DND-41 (cell line): ENCODE data around the gene KHSRP.

Experiments used
- ATAC-seq: fragments of 200-7000 bp; cut with Tn5 transposase; 3 replicates; pipeline ENCODE4 v1.9.1; 2021; ENCODE audit warnings: low read depth; ENCODE audit not compliant: insufficient read depth
- DNase-seq: peaks from one replicate; pipeline ENCODE4 v3.0.0-alpha.2; 2020
- H2AFZ ChIP-seq: 2 replicates; pipeline ENCODE4 v1.6.0; 2012; ENCODE audit warnings: low read depth, low read length
- H3K27ac ChIP-seq: 2 replicates; pipeline ENCODE4 v1.5.1; 2012; ENCODE audit warnings: low read length, inconsistent platforms
- H3K27me3 ChIP-seq: fragments of 200-600 bp; sonication (generic); 2 replicates; pipeline ENCODE4 v1.6.0; 2012; ENCODE audit warnings: low read length, mild to moderate bottlenecking, inconsistent platforms; ENCODE audit not compliant: insufficient read depth, poor library complexity
- H3K36me3 ChIP-seq: 2 replicates; pipeline ENCODE4 v1.5.1; 2012; ENCODE audit warnings: low read length, inconsistent platforms; ENCODE audit not compliant: insufficient read depth
- H3K4me1 ChIP-seq: 2 replicates; pipeline ENCODE4 v1.5.1; 2012; ENCODE audit warnings: mild to moderate bottlenecking, low read length; ENCODE audit not compliant: insufficient read depth
- H3K4me2 ChIP-seq: 2 replicates; pipeline ENCODE4 v1.6.0; 2012; ENCODE audit warnings: mild to moderate bottlenecking, moderate library complexity, low read length, inconsistent platforms; ENCODE audit not compliant: insufficient read depth
- H3K4me3 ChIP-seq, 2 experiments: fragments of 200-600 bp in 1 of 2; shearing (Covaris generic) in 1 of 2; 2 replicates each; pipeline ENCODE4 v1.5.1; 2012 to 2016; ENCODE audit warnings: inconsistent platforms in 2 of 2, low read length in 2 of 2, mild to moderate bottlenecking in 2 of 2, low read depth in 1 of 2, moderate library complexity in 1 of 2
- H3K79me2 ChIP-seq: 2 replicates; pipeline ENCODE4 v1.6.0; 2012; ENCODE audit warnings: low read length, inconsistent platforms; ENCODE audit not compliant: insufficient read depth
- H3K9ac ChIP-seq: 2 replicates; pipeline ENCODE4 v1.6.0; 2012; ENCODE audit warnings: low read depth, mild to moderate bottlenecking, inconsistent platforms, low read length, moderate library complexity
- H3K9me3 ChIP-seq: 2 replicates; pipeline ENCODE4 v1.5.1; 2012; ENCODE audit warnings: low read length, moderate library complexity, mild to moderate bottlenecking, inconsistent platforms; ENCODE audit not compliant: insufficient read depth, severe bottlenecking
- H4K20me1 ChIP-seq: 2 replicates; pipeline ENCODE4 v1.6.0; 2012; ENCODE audit warnings: low read length; ENCODE audit not compliant: insufficient read depth
- EZH2 ChIP-seq: IDR thresholded peaks from 3 replicates; pipeline ENCODE4 v1.6.1; 2012; ENCODE audit warnings: borderline replicate concordance, low read depth, mild to moderate bottlenecking, moderate library complexity, low read length, inconsistent platforms; ENCODE audit not compliant: severe bottlenecking
- TF ChIP-seq, protein P1 (sequence below): IDR thresholded peaks from 2 replicates; pipeline ENCODE4 v1.5.1; 2012; ENCODE audit warnings: borderline replicate concordance, low read length, moderate library complexity, mild to moderate bottlenecking; ENCODE audit not compliant: poor library complexity, severe bottlenecking; ENCODE audit errors: extremely low read depth

The KHSRP gene

DNA sequence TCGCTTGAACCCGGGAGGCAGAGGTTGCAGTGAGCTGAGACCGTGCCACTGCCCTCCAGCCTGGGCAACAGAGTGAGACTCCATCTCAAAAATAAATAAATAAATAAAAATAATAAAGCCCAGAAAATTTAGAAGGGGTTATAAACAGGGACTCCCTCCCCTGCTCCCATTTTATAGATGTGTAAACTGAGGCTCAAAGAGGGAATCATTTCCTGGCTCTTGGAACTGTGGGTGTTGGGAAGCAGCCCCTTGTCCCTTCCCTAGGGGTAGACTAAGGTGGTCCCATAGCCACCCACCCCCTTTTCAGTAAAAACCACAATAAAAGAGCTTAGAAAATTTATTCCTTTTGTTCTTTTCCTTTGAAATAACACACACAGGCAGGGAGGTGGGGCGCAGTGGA, 15.1 kb upstream of the KHSRP start:
- no peak for ATAC-seq

DNA sequence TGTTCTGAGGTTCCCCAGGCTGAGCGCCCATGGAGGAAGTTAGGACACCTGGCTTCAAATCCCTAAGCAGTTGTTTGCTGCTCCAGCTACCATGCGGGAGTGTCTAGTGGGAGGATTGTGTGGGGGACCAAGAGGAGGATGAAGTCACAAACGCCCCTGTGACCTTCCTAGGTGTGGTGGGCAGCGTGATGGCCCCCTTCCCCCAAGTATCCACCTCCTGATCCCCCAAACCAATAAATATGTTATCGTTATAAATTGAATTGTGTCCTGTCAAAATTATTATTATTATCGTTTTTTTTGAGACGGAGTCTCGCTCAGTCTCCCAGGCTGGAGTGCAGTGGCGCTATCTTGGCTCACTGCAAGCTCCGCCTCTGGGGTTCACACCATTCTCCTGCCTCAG, 9.1 kb upstream of the KHSRP start, which contains the start of gene SLC25A41:
SLC25A41 (minus strand) TSS at position 101 of the 400 bp plus-strand sequence; CDS start at position 31, 70 bp downstream.
- TF ChIP-seq, protein P1, sequence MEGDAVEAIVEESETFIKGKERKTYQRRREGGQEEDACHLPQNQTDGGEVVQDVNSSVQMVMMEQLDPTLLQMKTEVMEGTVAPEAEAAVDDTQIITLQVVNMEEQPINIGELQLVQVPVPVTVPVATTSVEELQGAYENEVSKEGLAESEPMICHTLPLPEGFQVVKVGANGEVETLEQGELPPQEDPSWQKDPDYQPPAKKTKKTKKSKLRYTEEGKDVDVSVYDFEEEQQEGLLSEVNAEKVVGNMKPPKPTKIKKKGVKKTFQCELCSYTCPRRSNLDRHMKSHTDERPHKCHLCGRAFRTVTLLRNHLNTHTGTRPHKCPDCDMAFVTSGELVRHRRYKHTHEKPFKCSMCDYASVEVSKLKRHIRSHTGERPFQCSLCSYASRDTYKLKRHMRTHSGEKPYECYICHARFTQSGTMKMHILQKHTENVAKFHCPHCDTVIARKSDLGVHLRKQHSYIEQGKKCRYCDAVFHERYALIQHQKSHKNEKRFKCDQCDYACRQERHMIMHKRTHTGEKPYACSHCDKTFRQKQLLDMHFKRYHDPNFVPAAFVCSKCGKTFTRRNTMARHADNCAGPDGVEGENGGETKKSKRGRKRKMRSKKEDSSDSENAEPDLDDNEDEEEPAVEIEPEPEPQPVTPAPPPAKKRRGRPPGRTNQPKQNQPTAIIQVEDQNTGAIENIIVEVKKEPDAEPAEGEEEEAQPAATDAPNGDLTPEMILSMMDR, result no peak
- TF ChIP-seq EZH2, result no peak
- Histone ChIP-seq H2AFZ (no peak within 1 kb of the TSS), H3K27me3 (no peaks in the 10 kb centered on the region), H3K4me1 (no peaks in the 10 kb centered on the region), H3K9ac (no peak within 1 kb of the TSS), H3K4me3 (no peak within 1 kb of the TSS), H3K9me3 (no peaks in the 10 kb centered on the region), H4K20me1 (no peaks in the 10 kb centered on the region), H3K36me3 (no peaks in the 10 kb centered on the region), H3K4me2 (no peak within 1 kb of the TSS), H3K27ac (no peak within 1 kb of the TSS), H3K79me2 (no peaks in the 10 kb centered on the region)
- DNase-seq, result no peak
- no peak for ATAC-seq

More for the DNA sequence above, 15.1 kb upstream of the KHSRP start:
- no peak for DNase-seq
- Histone ChIP-seq H3K4me3 (no peak overlapping the region), H3K9me3 (no peaks in the 10 kb centered on the region), H3K79me2 (no peaks in the 10 kb centered on the region), H3K27ac (no peak overlapping the region), H3K27me3 (no peaks in the 10 kb centered on the region), H3K4me1 (no peaks in the 10 kb centered on the region), H4K20me1 (peaks cover 2% of the 10 kb centered on the region; the same call in 1 of the 2 replicates), H2AFZ (no peak overlapping the region), H3K9ac (no peak overlapping the region), H3K4me2 (no peak overlapping the region), H3K36me3 (no peaks in the 10 kb centered on the region)
- TF ChIP-seq, protein P1, result no peak
- no peak for TF ChIP-seq EZH2

DNA sequence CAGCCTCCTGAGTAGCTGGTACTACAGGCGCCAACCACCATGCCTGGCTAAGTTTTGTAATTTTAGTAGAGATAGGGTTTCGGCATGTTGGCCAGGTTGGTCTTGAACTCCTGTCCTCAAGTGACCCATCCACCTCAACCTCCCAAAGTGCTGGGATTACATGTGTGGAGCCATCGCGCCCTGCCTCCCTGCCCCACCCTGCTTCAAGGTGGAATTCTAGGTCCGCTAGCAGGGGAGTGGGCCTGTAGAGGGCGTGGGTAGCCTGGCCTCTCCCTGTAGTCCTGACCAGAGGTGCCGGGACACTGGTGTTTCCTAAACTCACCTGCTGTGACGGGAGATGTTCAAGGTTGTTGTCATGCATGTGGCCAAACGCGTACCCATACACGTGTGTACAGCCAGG, 8.6 kb upstream of the KHSRP start:
- H3K9me3 ChIP-seq, result no peaks in the 10 kb centered on the region
- ATAC-seq (no peak), DNase-seq (no peak)
- no peaks in the 10 kb centered on the region for H3K36me3 ChIP-seq
- no peaks in the 10 kb centered on the region for H4K20me1 ChIP-seq
- TF ChIP-seq, protein P1, result no peak
- TF ChIP-seq EZH2, result no peak
- H3K4me3 ChIP-seq, result no peak overlapping the region
- H3K27me3 ChIP-seq, result no peaks in the 10 kb centered on the region
- no peaks in the 10 kb centered on the region for H3K79me2 ChIP-seq
- no peak overlapping the region for H3K27ac ChIP-seq
- no peak overlapping the region for H3K4me2 ChIP-seq
- H2AFZ ChIP-seq, result no peak overlapping the region
- H3K9ac ChIP-seq, result no peak overlapping the region
- H3K4me1 ChIP-seq, result no peaks in the 10 kb centered on the region

DNA sequence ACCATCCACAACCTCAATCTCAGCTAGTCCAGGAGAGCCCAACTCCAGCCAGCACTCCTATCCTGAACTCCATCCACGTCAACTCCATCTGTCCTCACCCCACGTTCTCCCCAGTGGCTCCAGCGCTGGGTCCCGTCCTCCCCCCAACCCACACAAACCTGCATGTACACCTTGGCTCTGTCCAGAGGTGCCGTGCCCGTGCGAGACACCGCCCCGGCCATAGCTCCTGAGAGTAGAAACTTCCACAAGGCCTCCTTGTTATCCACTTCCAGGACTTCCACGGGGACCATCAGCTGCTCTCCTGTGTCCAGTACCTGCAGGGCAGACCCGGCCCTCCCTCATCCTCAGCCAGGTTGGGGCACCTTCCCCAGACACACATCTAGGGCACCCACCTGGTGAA, 7.3 kb upstream of the KHSRP start:
- H3K79me2 ChIP-seq, result no peaks in the 10 kb centered on the region
- H3K4me3 ChIP-seq, result no peak overlapping the region
- H3K9ac ChIP-seq, result no peak overlapping the region
- H2AFZ ChIP-seq, result no peak overlapping the region
- no peak overlapping the region for H3K4me2 ChIP-seq
- no peaks in the 10 kb centered on the region for H3K4me1 ChIP-seq
- no peak for ATAC-seq
- H3K27me3 ChIP-seq, result no peaks in the 10 kb centered on the region
- H3K27ac ChIP-seq, result no peak overlapping the region
- no peak for DNase-seq
- H3K9me3 ChIP-seq, result no peaks in the 10 kb centered on the region
- no peak for TF ChIP-seq EZH2
- TF ChIP-seq, protein P1, result no peak
- no peaks in the 10 kb centered on the region for H3K36me3 ChIP-seq
- no peaks in the 10 kb centered on the region for H4K20me1 ChIP-seq
